Activated T-helper 17 cell treated with anti-CD3 and anti-CD28 coated beads, Interleukin-2, amount 50 U/mL, for 72 hours (primary cell): ENCODE results near the gene PUS7. TPM values are rescaled to one million over a fixed set of nuclear protein-coding genes. Genes with fewer than 3 reads are reported as not detected.
"Not testable (repeated sequence)": the region's sequence is repeated elsewhere in the genome, so short reads cannot be mapped to it uniquely, and the experiment has no call there.

ENCODE experiments used
- ATAC-seq: fragments of 150-1000 bp; cut with Tn5 transposase; replicated peaks from 2 replicates; pipeline ENCODE4 v1.10.0; 2021; ENCODE audit warnings: mild to moderate bottlenecking, moderate library complexity
- H3K27ac Mint-ChIP-seq: one replicate; pipeline ENCODE4 v1.8.0; 2022; ENCODE audit warnings: mixed read lengths
- H3K27me3 Mint-ChIP-seq: one replicate; pipeline ENCODE4 v1.8.0; 2022; ENCODE audit warnings: mixed read lengths
- H3K36me3 Mint-ChIP-seq: one replicate; pipeline ENCODE4 v1.8.0; 2022; ENCODE audit warnings: low read depth, mild to moderate bottlenecking, mixed read lengths
- H3K4me1 Mint-ChIP-seq: one replicate; pipeline ENCODE4 v1.8.0; 2022; ENCODE audit warnings: mixed read lengths
- H3K4me3 Mint-ChIP-seq: one replicate; pipeline ENCODE4 v1.8.0; 2022; ENCODE audit warnings: mild to moderate bottlenecking, mixed read lengths
- H3K9me3 Mint-ChIP-seq: one replicate; pipeline ENCODE4 v1.8.0; 2022; ENCODE audit warnings: mixed read lengths
- total RNA-seq, 2 donors: library from RNA; stranded (reverse); gene quantifications; one replicate each; pipeline ENCODE4 v1.2.3, GENCODE V29; 2022

PUS7 gene
- total RNA-seq, 2 donors from 2014 or later: 15.4 to 37.2 TPM

DNA sequence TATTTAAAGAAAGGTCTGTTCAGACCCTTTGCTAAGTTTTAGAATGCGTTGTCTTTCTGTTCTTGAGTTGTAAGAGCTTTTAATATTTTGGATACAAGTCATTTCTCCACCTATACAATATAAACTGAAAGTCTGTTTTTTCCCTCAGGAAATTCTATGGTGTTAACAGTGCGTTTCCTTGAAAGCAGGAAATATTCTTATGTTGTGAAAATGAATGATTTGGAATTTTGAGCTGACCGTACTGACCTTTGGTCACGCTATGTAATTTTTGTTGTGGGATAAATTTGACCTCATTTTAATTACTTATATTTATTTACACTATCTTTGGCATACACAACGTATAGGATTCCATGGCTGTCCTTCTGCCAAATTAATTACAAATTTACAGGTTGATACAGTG is 43.5 kb downstream of the PUS7 start:
- no peaks in the 10 kb centered on the region for H3K9me3 Mint-ChIP-seq
- no peak overlapping the region for H3K4me3 Mint-ChIP-seq
- ATAC-seq: no peak
- H3K4me1 Mint-ChIP-seq: no peaks in the 10 kb centered on the region
- peaks cover 70% of the 10 kb centered on the region for H3K36me3 Mint-ChIP-seq
- H3K27me3 Mint-ChIP-seq: no peaks in the 10 kb centered on the region
- H3K27ac Mint-ChIP-seq: no peak overlapping the region

DNA sequence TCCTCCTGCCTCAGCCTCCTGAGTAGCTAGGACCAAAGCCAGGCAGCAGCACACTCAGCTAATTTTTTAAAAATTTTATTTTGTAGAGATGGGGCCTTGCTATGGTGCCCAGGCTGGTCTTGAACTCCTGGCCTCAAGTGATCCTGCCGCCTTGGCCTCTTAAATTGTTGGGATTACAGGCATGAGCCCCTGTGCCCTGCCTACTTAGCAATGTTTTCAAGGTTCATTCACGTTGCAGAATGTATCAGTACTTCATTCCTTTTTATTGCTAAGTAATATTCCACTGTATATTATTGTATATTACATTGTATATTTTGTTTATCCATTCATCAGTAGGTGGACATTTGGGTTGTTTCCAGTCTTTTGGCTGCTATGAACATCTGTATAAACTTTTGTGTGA is 44.2 kb downstream of the PUS7 start:
- Mint-ChIP-seq H3K4me3 (no peak overlapping the region), H3K27me3 (no peaks in the 10 kb centered on the region), H3K36me3 (peaks cover 66% of the 10 kb centered on the region), H3K4me1 (no peaks in the 10 kb centered on the region), H3K9me3 (no peaks in the 10 kb centered on the region), H3K27ac (no peak overlapping the region)
- ATAC-seq: no peak

DNA sequence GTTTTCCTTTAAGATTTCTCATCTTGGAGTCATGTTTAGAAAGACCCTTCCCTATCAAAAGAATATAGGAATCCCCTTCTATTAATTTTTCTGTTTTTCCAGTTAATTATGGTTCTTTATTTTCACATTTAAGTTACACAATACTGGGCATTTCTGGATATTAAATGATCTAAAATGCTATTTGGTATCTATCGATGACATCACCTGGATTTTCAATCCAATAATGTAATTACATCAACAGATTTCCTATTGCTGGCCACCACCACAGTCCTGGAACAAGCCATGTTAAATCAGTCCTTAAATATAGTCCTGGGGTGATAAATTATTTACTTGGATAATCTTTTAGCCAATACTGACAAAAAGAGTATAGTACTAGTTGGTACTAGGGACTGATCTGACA is 48.0 kb downstream of the PUS7 start:
- Mint-ChIP-seq H3K27me3 (no peaks in the 10 kb centered on the region), H3K4me3 (no peak overlapping the region), H3K27ac (no peak overlapping the region), H3K4me1 (no peaks in the 10 kb centered on the region), H3K9me3 (no peaks in the 10 kb centered on the region), H3K36me3 (peaks cover 52% of the 10 kb centered on the region)
- ATAC-seq: no peak

DNA sequence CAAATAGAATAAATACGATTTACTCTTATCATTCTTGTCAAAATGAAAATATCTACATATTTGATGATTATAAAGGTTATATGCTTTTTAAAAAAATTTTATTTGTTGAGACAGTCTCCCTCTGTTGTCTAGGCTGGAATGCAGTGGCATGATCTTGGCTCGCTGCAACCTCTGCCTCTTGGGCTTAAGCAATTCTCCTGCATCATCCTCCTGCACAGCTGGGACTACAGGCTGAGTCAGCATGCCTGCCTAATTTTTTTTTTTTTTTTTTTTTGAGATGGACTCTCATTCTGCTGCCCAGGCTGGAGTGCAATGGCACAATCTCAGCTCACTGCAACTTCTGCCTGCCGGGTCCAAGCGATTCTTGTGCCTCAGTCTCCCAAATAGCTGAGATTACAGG is 48.9 kb downstream of the PUS7 start:
- no peaks in the 10 kb centered on the region for H3K27me3 Mint-ChIP-seq
- no peaks in the 10 kb centered on the region for H3K4me1 Mint-ChIP-seq
- no peak overlapping the region for H3K4me3 Mint-ChIP-seq
- no peak overlapping the region for H3K27ac Mint-ChIP-seq
- H3K36me3 Mint-ChIP-seq: peaks cover 49% of the 10 kb centered on the region
- H3K9me3 Mint-ChIP-seq: no peaks in the 10 kb centered on the region
- no peak for ATAC-seq

DNA sequence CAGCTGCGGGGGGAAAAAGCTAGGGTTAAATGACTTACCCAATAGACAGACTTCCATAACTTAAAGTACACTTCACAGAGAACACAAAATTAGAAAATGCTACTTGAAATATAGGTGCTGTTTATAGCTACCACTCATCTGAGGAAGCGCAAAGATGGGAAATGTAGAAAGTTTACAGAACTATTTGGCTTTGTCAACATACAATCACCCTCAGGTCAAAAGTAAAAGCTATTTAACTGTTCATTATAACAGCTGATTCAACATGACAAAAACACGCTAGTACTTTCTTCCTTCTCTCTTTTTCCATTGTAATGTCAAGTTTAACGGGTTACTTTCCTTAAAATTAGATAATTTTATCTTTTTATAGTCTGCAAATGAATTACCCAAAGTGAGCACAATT is 51.2 kb downstream of the PUS7 start:
- no peak for ATAC-seq
- Mint-ChIP-seq H3K4me1 (no peaks in the 10 kb centered on the region), H3K9me3 (no peaks in the 10 kb centered on the region), H3K36me3 (peaks cover 48% of the 10 kb centered on the region), H3K27me3 (no peaks in the 10 kb centered on the region), H3K4me3 (no peak overlapping the region), H3K27ac (no peak overlapping the region)

DNA sequence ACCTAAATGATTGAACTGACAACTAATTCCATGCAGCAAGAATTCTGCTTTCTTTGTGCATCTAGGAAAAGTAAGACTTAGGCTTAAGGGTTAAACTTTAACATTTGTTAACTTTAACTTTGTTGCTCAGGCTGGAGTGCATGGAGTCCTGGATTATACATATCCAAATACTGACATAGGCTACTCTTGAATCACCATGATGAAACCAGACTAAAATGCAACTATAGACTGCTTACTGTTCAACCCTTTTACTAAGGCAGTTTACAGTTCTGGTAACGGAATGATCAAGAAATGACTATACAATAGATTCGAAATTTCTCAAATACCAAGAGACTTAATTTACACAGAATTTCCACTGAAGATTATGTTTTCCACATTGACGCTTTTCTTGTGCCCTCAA is 52.0 kb downstream of the PUS7 start:
- no peaks in the 10 kb centered on the region for H3K4me1 Mint-ChIP-seq
- H3K36me3 Mint-ChIP-seq: peaks cover 50% of the 10 kb centered on the region
- H3K27ac Mint-ChIP-seq: no peak overlapping the region
- H3K9me3 Mint-ChIP-seq: no peaks in the 10 kb centered on the region
- H3K4me3 Mint-ChIP-seq: no peak overlapping the region
- H3K27me3 Mint-ChIP-seq: no peaks in the 10 kb centered on the region
- no peak for ATAC-seq

DNA sequence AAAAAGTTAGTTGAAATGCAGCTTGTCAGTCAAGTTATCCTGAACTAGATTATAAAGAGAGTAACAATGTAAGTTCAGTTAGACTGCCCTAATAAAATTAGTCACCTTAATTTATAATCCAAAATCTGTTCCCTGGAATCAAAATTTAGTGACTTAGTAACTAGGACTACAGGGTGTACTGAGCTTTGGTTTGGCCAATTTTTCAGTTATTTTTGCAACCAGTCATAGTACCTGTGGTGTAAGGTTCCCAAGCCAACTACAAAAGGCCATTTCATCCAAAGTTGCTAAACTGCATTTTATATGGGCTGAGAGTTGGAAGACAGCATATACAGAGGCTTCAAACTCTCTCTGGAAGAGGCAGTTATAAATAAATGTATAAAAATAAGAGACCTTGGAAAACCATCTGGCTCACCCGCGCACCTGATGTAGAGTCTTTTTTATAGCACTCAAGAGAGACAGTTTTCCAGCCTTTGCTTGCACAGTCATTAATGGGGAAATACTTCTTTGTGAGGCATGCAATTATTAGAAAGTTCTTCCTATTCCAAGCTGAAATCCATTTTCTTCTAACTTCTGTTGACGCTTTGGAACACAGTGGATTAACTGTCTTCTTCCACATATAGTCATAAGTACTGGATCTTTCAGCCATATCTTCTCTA is 59.2 kb downstream of the PUS7 start:
- Mint-ChIP-seq H3K27me3 (no peaks in the 10 kb centered on the region), H3K4me3 (no peak overlapping the region), H3K27ac (no peak overlapping the region), H3K4me1 (no peaks in the 10 kb centered on the region), H3K9me3 (no peaks in the 10 kb centered on the region), H3K36me3 (peaks cover 84% of the 10 kb centered on the region)
- no peak for ATAC-seq

DNA sequence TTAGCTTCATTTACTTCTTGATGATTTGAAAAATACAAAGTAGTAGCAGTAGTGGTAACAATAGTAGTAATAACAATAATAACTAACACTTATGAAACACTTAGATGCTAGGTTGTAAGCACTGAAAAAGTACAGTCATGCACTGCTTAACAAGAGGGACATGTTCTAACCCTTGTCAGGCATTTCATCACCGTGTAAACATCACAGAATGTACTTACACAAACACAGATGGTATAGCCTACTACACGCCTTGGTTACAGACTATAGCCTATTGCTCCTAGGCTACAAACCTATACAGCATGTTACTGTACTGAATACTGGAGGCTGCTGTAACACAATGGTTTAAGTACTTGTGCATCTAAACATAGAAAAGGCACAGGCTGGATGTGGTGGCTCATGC is 60.6 kb downstream of the PUS7 start:
- Mint-ChIP-seq H3K4me1 (no peaks in the 10 kb centered on the region), H3K27me3 (no peaks in the 10 kb centered on the region), H3K27ac (no peak overlapping the region), H3K9me3 (no peaks in the 10 kb centered on the region), H3K36me3 (peaks cover 94% of the 10 kb centered on the region), H3K4me3 (no peak overlapping the region)
- ATAC-seq: no peak

DNA sequence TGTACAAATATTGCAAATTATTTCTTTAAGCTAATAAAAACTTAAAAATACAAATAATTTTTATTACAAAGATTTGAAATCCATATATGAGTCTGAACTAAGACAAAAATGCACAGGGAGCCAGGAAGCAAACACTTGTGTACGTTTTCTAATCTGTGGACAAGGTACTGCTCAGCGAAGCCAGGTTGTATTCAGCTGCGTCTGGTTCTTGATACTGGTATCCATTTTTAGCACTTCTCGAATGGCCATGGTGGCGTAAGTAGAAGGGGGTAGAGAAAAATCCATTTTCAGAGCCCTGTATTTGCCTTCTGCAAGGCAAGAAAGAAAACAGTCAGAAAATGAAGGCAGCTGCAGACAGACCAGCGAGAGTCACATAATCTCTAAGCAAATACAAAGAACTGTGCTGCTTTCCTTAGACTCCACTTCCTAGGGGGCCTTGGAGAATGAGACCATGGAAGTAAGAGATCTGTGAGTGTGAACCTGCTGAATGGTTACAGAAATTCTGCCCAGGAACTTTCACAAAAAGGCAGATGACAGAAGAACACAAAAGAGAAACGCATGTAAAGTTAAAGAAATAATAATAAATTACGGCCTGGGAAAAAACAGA is 64.3 kb downstream of the PUS7 start:
- no peak for ATAC-seq
- no peak overlapping the region for H3K27ac Mint-ChIP-seq

DNA sequence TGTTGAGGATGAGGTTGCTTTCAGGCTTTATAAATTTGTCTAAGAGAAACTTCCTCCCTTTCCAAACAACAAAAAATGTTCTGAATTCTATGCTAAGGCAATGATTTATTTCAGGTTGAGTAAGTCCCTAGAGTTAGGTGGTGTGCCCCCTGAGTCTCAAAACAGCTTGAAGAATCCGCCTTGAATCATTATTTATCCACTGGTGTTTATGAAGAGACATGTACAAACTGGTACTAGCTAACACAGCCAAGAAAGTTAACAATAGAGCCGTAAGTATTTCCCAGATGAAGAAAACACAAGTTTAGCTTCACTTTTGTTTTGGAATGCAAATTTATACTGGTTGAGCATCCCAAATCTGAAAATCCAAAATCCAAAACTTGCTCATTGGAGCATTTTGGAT is 67.2 kb downstream of the PUS7 start:
- peaks cover 6% of the 10 kb centered on the region for H3K4me1 Mint-ChIP-seq
- ATAC-seq: no peak
- no peaks in the 10 kb centered on the region for H3K27me3 Mint-ChIP-seq
- H3K4me3 Mint-ChIP-seq: no peak overlapping the region
- H3K27ac Mint-ChIP-seq: no peak overlapping the region
- no peaks in the 10 kb centered on the region for H3K9me3 Mint-ChIP-seq
- H3K36me3 Mint-ChIP-seq: peaks cover 39% of the 10 kb centered on the region

More for the DNA sequence above, 64.3 kb downstream of the PUS7 start:
- Mint-ChIP-seq H3K36me3 (peaks cover 67% of the 10 kb centered on the region), H3K4me3 (no peak overlapping the region), H3K9me3 (no peaks in the 10 kb centered on the region), H3K4me1 (no peaks in the 10 kb centered on the region), H3K27me3 (no peaks in the 10 kb centered on the region)

DNA sequence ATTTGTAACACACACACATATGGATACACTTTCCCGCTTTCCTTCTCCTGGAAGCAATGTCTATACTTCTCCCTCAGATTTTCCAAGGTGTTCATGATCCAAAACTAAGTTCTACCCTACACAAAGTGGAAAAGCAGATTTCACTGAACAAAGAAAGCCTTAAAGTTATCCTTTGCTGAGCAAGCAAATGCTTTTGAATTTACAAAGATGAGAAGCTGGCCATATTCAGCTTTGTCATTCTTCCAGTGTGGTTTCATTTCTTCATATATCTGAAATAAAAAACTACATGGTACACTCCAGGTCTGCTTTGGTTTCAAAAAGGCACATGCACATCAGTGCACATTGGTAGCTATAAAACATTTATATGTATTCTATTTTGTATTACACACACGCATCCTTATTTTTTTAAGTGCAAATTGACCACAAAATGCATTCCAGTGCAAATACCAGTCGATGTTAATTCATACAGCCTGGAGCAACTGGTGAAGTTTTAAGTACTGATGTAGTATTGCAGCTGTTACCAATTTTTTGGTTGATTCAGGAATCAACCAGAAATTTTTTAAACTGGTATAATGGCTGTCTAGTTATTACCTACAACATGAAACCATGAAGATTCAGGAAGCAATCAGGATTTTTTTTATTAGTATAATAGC is 67.8 kb downstream of the PUS7 start:
- Mint-ChIP-seq H3K4me1 (peaks cover 6% of the 10 kb centered on the region), H3K4me3 (no peak overlapping the region), H3K27ac (no peak overlapping the region)

DNA sequence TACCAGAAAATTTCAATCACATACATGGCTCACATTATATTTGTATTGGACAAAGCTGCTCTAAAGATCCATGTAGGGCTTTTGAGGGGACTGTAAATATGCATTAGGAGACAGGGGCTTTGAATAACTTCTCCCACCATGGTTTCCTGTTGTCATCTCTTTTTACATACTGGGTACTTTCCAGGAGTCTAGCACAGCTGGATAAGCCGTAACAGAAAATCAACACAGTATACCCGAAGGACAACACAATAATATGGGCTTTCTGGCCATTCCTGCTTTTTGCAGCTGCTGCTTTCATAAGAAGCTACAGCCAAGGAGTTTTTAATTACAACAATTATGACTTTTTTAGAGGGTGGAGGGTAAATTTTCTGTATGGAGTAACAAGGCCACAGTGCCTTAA is 70.0 kb downstream of the PUS7 start:
- Mint-ChIP-seq H3K36me3 (peaks cover 12% of the 10 kb centered on the region), H3K27me3 (no peaks in the 10 kb centered on the region), H3K4me3 (no peak overlapping the region), H3K9me3 (no peaks in the 10 kb centered on the region), H3K4me1 (peaks cover 13% of the 10 kb centered on the region), H3K27ac (no peak overlapping the region)
- ATAC-seq: no peak

More for the DNA sequence above, 67.8 kb downstream of the PUS7 start:
- H3K27me3 Mint-ChIP-seq: no peaks in the 10 kb centered on the region
- no peak for ATAC-seq
- no peaks in the 10 kb centered on the region for H3K9me3 Mint-ChIP-seq
- H3K36me3 Mint-ChIP-seq: peaks cover 33% of the 10 kb centered on the region

DNA sequence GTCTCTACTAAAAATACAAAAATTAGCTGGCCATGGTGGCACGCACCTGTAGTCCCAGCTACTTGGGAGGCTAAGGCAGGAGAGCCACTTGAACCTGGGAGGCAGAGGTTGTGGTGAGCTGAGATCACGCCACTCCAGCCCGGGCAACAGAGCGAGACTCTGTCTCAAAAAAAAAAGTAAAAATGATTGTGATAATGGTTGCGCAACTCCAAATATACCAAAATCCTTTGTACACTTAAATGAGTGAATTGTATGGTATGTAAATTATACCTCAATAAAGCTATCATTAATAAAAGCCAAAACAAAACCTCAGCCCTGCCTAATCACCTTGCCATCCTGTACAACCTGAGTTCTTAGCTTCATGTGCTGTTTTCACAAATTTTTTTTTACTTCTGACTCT is 71.2 kb downstream of the PUS7 start:
- H3K4me1 Mint-ChIP-seq: peaks cover 13% of the 10 kb centered on the region
- not testable (repeated sequence) for H3K4me3 Mint-ChIP-seq, H3K27me3 Mint-ChIP-seq

DNA sequence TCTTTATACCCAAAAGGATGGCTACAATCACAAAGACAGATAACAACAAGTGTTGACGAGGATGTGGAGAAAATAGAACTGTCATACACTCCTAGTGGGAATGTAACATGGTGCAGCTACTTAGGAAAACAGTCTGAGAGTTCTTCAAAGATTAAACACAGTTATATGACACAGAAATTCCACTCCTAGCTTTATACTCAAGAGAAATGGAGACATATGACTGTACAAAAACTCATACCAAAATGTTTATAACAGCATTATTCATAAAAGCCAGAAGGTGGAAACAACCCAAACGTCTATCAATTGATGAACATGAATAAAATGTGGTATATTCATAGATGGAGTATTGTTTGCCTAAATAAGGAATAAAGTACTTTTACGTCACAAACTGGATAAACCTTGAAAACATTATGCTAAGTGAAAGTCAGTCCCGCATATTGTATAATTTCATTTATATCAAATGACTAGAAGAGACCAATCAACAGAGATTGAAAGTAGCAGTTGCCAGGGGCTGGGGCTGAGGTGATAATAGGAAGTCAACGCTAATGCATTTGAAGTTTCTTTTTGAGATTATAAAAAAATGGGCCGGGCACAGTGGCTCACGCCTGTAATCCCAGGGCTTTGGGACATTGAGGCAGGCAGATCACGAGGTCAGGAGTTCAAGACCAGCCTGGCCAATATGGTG is 71.8 kb downstream of the PUS7 start:
- Mint-ChIP-seq H3K4me1 (peaks cover 13% of the 10 kb centered on the region), H3K9me3 (no peaks in the 10 kb centered on the region), H3K27ac (peak overlapping the region; percentile 70), H3K36me3 (no peaks in the 10 kb centered on the region), H3K4me3 (peak overlapping the region; percentile 44), H3K27me3 (no peaks in the 10 kb centered on the region)
- ATAC-seq: peak; percentile 76

More for the DNA sequence above, 71.2 kb downstream of the PUS7 start:
- H3K36me3 Mint-ChIP-seq, H3K9me3 Mint-ChIP-seq, ATAC-seq: not testable (repeated sequence)
- peak overlapping the region; percentile 70 for H3K27ac Mint-ChIP-seq

DNA sequence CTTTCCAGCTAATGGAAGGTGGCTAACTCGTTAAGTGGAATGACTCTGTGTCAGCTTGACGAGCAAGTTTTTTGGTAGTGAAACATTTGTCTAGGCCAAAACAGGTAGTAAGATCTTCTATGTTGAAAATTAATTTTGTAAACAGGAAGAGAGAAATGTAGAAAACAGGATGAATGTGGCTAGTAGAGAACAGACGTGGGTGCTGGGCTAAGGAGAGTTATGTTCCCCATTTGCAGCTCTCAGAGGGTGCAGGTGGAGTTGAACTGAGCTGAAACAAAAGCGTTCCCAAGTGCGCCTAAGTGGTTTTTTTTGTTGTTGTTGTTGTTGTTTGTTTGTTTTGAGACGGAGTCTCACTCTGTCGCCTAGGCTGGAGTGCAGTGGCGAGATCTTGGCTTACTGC is 73.9 kb downstream of the PUS7 start:
- ATAC-seq: peak; percentile 23
- Mint-ChIP-seq H3K4me1 (peaks cover 18% of the 10 kb centered on the region), H3K9me3 (no peaks in the 10 kb centered on the region), H3K27me3 (no peaks in the 10 kb centered on the region), H3K4me3 (peak overlapping the region; percentile 36), H3K27ac (peak overlapping the region; percentile 46), H3K36me3 (no peaks in the 10 kb centered on the region)
